ENCODE measurements around the gene DNER. TPM values are rescaled to one million over a fixed set of nuclear protein-coding genes. Genes with fewer than 3 reads are reported as not detected.

DNER gene
- total and polyA plus RNA-seq, 2 donors (not counting 3 experiments of a cell fraction or from before 2014, with no cell fraction given): 0.01 TPM; not detected in 1

DNA sequence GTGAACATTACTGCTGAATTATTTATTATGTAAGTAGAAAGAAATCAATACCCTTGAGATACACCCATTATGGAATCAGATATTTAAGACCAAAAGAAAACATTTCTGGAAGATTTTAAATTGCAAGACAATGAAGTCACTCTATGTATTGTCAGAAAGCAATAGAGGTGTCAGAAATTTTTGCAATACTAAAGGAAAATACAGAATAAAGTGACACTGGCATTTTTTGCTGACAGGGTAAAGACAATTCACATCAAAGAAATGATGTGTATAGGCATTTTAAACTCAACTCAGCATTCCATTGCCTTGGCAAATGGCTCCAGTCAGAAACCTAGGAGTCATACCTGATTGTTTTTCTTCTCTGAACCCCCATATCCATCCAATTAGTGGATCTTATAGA lies 252.2 kb downstream of the DNER start:
- TF ChIP-seq POLR2A (IDR thresholded peaks at IDR 0.05; ENCODE audit: low read depth, low read length): no peak
- TF ChIP-seq POLR2AphosphoS5 (IDR thresholded peaks at IDR 0.05; ENCODE audit: insufficient read depth, low read depth, low read length): no peak
- TF ChIP-seq JUN (IDR thresholded peaks at IDR 0.05; ENCODE audit: borderline replicate concordance, insufficient read depth, insufficient read length, low read depth): no peak
- TF ChIP-seq, protein P1, sequence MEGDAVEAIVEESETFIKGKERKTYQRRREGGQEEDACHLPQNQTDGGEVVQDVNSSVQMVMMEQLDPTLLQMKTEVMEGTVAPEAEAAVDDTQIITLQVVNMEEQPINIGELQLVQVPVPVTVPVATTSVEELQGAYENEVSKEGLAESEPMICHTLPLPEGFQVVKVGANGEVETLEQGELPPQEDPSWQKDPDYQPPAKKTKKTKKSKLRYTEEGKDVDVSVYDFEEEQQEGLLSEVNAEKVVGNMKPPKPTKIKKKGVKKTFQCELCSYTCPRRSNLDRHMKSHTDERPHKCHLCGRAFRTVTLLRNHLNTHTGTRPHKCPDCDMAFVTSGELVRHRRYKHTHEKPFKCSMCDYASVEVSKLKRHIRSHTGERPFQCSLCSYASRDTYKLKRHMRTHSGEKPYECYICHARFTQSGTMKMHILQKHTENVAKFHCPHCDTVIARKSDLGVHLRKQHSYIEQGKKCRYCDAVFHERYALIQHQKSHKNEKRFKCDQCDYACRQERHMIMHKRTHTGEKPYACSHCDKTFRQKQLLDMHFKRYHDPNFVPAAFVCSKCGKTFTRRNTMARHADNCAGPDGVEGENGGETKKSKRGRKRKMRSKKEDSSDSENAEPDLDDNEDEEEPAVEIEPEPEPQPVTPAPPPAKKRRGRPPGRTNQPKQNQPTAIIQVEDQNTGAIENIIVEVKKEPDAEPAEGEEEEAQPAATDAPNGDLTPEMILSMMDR (IDR thresholded peaks at IDR 0.05; ENCODE audit: extremely low read depth in 1 of 2, insufficient read depth in 1 of 2, low read depth in 1 of 2, low read length in 2 of 2): no peak
- H3K9me1 ChIP-seq (replicated peaks; ENCODE audit: control insufficient read depth, extremely low read depth, insufficient read depth, low read length): no peaks in the 10 kb centered on the region
- H3K79me2 ChIP-seq (ENCODE audit: control insufficient read depth, insufficient read depth, low read length): no peaks in the 10 kb centered on the region
- H3K4me1 ChIP-seq (ENCODE audit: control insufficient read depth, extremely low read depth, insufficient read depth, low read length): peaks cover 3% of the 10 kb centered on the region
- H2AFZ ChIP-seq (ENCODE audit: low read depth, low read length): no peak overlapping the region
- H3K4me3 ChIP-seq (replicated peaks in 1 of 3; ENCODE audit: insufficient read depth in 1 of 3, low read depth in 1 of 3, low read length in 3 of 3): no peak overlapping the region
- H3K27me3 ChIP-seq (ENCODE audit: control insufficient read depth in 2 of 2, insufficient read depth in 2 of 2, low read length in 2 of 2): no peaks in the 10 kb centered on the region
- intact Hi-C loops (cut with micrococcal nuclease) (no loop called here), dilution Hi-C loops (cut with MboI; ENCODE audit: extremely low pct_ligation_motif_present, low sequenced_read_pairs) (no loop called here)
- FAIRE-seq (no peak), DNase-seq (ENCODE audit: low read depth, low spot score) (no peak)
- no peaks in the 10 kb centered on the region for H3K36me3 ChIP-seq (ENCODE audit: control insufficient read depth in 2 of 2, extremely low read depth in 1 of 2, insufficient read depth in 2 of 2, low read length in 2 of 2)
- no peaks in the 10 kb centered on the region for H4K20me1 ChIP-seq (replicated peaks; ENCODE audit: control insufficient read depth, extremely low read depth, insufficient read depth, low read length)
- no peak overlapping the region for H3K27ac ChIP-seq (ENCODE audit: insufficient read depth, low read depth, low read length)
- no peak overlapping the region for H3K4me2 ChIP-seq (ENCODE audit: insufficient read depth, low read length)
- H3K9me3 ChIP-seq (replicated peaks; ENCODE audit: control insufficient read depth, insufficient read depth, low read length): no peaks in the 10 kb centered on the region
- no peak overlapping the region for H3K9ac ChIP-seq (replicated peaks; ENCODE audit: extremely low read depth, insufficient read depth, low read length)
- ChIA-PET CTCF (interaction anchor here (2.3 kb wide), 1 partner anchor 31 kb away, joined by 12 read pairs; no protein-coding TSS in a partner anchor), POLR2A (no interaction called here)
- no TSS peak for BruUV-seq (replicated peaks)

DNA sequence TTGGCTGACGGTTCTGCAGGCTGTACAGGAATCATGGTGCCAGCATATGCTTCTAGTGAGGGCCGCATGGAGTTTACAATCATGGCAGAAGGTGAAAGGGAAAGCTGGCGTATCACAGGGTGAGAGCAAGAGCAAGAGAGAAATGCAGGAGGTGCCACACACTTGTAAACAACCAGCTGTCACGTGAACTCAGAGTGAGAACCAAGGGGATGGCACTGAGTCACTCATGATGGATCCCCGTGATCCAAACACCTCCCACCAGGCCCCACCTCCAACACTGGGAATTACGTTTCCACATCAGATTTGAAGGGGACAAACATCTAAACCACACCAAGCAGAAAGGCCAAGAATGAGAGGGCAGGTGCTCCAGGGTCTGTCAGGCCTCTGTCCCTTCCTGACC lies 258.3 kb downstream of the DNER start:
- dilution Hi-C loops (cut with MboI; ENCODE audit: extremely low pct_ligation_motif_present, low sequenced_read_pairs): no loop called here
- DNase-seq (ENCODE audit: low read depth, low spot score) (no peak), FAIRE-seq (no peak)
- Histone ChIP-seq H4K20me1 (replicated peaks; ENCODE audit: control insufficient read depth, extremely low read depth, insufficient read depth, low read length) (no peaks in the 10 kb centered on the region), H3K79me2 (ENCODE audit: control insufficient read depth, insufficient read depth, low read length) (no peaks in the 10 kb centered on the region), H3K27ac (ENCODE audit: insufficient read depth, low read depth, low read length) (peak overlapping the region; percentile 75), H3K4me2 (ENCODE audit: insufficient read depth, low read length) (no peak overlapping the region), H3K4me1 (ENCODE audit: control insufficient read depth, extremely low read depth, insufficient read depth, low read length) (peaks cover 22% of the 10 kb centered on the region), H3K9me3 (replicated peaks; ENCODE audit: control insufficient read depth, insufficient read depth, low read length) (no peaks in the 10 kb centered on the region), H2AFZ (ENCODE audit: low read depth, low read length) (no peak overlapping the region), H3K27me3 (ENCODE audit: control insufficient read depth in 2 of 2, insufficient read depth in 2 of 2, low read length in 2 of 2) (no peaks in the 10 kb centered on the region), H3K36me3 (ENCODE audit: control insufficient read depth in 2 of 2, extremely low read depth in 1 of 2, insufficient read depth in 2 of 2, low read length in 2 of 2) (no peaks in the 10 kb centered on the region), H3K9ac (replicated peaks; ENCODE audit: extremely low read depth, insufficient read depth, low read length) (no peak overlapping the region), H3K4me3 (replicated peaks in 1 of 3; ENCODE audit: insufficient read depth in 1 of 3, low read depth in 1 of 3, low read length in 3 of 3) (no peak overlapping the region), H3K9me1 (replicated peaks; ENCODE audit: control insufficient read depth, extremely low read depth, insufficient read depth, low read length) (no peaks in the 10 kb centered on the region)
- POLR2A ChIA-PET: no interaction called here
- TF ChIP-seq POLR2AphosphoS5 (IDR thresholded peaks at IDR 0.05; ENCODE audit: insufficient read depth, low read depth, low read length) (no peak), EZH2 (IDR thresholded peaks at IDR 0.05; ENCODE audit: borderline replicate concordance, low read depth, low read length, severe bottlenecking) (no peak), MYC (IDR thresholded peaks at IDR 0.05; ENCODE audit: low read depth, low read length) (no peak)
- CTCF ChIA-PET: interaction anchor here (1.3 kb wide), 1 partner anchor 25 kb away, joined by 5 read pairs; no protein-coding TSS in a partner anchor
- intact Hi-C loops (cut with micrococcal nuclease): no loop called here
- BruUV-seq (replicated peaks): no TSS peak
